Sigmoid colon (tissue), 7 donors: ENCODE results near the gene SCAMP1. TPM values are rescaled to one million over a fixed set of nuclear protein-coding genes. Genes with fewer than 3 reads are reported as not detected.

ENCODE experiments used
- DNase-seq: peaks from one replicate; pipeline ENCODE4 v3.0.0-alpha.2; 2019
- H3K27ac ChIP-seq, 4 donors: fragments of 200-600 bp; sonication (generic); one replicate each; pipeline ENCODE4 v1.5.1; 2016 to 2019; ENCODE audit warnings: mild to moderate bottlenecking in 1 of 4
- H3K27me3 ChIP-seq, 3 donors: fragments of 200-600 bp; sonication (generic); one replicate each; pipeline ENCODE4 v1.5.1; 2019; ENCODE audit warnings: mild to moderate bottlenecking in 1 of 3
- H3K36me3 ChIP-seq, 4 donors: fragments of 200-600 bp; sonication (generic); one replicate each; pipeline ENCODE4 v1.5.1; 2016 to 2019
- H3K4me1 ChIP-seq, 4 donors: fragments of 200-600 bp; sonication (generic); one replicate each; pipeline ENCODE4 v1.5.1; 2017 to 2019
- H3K4me3 ChIP-seq, 4 donors: fragments of 200-600 bp; sonication (generic); one replicate each; pipeline ENCODE4 v1.5.1; 2017 to 2019; ENCODE audit warnings: mild to moderate bottlenecking in 2 of 4, moderate library complexity in 1 of 4
- H3K9me3 ChIP-seq, 4 donors: fragments of 200-600 bp in 3 of 4; sonication (generic) in 3 of 4; one replicate each; pipeline versions ENCODE4 v1.5.1 to v1.6.1; 2013 to 2019
- EP300 ChIP-seq, 4 donors: sonication (generic); formaldehyde crosslinking; IDR thresholded peaks; one replicate each; pipeline ENCODE4 v1.6.1; 2017; ENCODE audit warnings: antibody characterized with exemption in 4 of 4
- POLR2A ChIP-seq, 2 donors: fragments of 450-650 bp; IDR thresholded peaks; one replicate each; pipeline ENCODE4 v1.6.1; 2016; ENCODE audit warnings: antibody characterized with exemption in 2 of 2, mild to moderate bottlenecking in 2 of 2, moderate library complexity in 2 of 2
- POLR2AphosphoS5 ChIP-seq, 4 donors: sonication (generic); formaldehyde crosslinking; IDR thresholded peaks; one replicate each; pipeline ENCODE4 v1.6.1; 2017; ENCODE audit warnings: antibody characterized with exemption in 4 of 4
- WGBS, 2 donors: extraction: QIAGEN DNeasy Blood & Tissue Kit; methylation state at CpG; one replicate each; pipeline ENCODE4 v1.1.7; 2013; 5-methylcytosine and 5-hydroxymethylcytosine counted together
- intact Hi-C: fragments of 100-400 bp; cut with DNase I; formaldehyde crosslinking; loops from one replicate; pipeline ENCODE4 v1.15.1; 2023
- polyA plus RNA-seq, 3 donors: library from polyadenylated mRNA; stranded (reverse); fragments of 200-250 nt; gene quantifications; one replicate each; pipeline ENCODE4 v1.2.3, GENCODE V29; 2013
- total RNA-seq, 4 donors: library from RNA; depleted of rRNA; stranded (reverse); fragments of >200 nt; gene quantifications; one replicate each; pipeline ENCODE4 v1.1.0, GENCODE V29; 2016
- TF ChIP-seq, protein P1 (sequence below), 4 experiments: fragments of 450-650 bp in 3 of 4; fragments of 200-600 bp in 1 of 4; IDR thresholded peaks; one replicate each; pipeline ENCODE4 v1.5.1; 2016 to 2019; ENCODE audit warnings: antibody characterized with exemption in 4 of 4, mild to moderate bottlenecking in 3 of 4, moderate library complexity in 2 of 4
- donor health status: healthy with polysubstance abuse.
- donor health status: Bipolar disorder and iron deficiency.
- donor health status: healthy.

SCAMP1 gene
- total and polyA plus RNA-seq, 7 donors, result 3.9 to 45.3 (median 31.0) TPM

- TF ChIP-seq POLR2AphosphoS5 (IDR thresholded peaks at IDR 0.05) (no peak), POLR2A (IDR thresholded peaks at IDR 0.05) (no peak), EP300 (IDR thresholded peaks at IDR 0.05) (no peak)
- TF ChIP-seq, protein P1, sequence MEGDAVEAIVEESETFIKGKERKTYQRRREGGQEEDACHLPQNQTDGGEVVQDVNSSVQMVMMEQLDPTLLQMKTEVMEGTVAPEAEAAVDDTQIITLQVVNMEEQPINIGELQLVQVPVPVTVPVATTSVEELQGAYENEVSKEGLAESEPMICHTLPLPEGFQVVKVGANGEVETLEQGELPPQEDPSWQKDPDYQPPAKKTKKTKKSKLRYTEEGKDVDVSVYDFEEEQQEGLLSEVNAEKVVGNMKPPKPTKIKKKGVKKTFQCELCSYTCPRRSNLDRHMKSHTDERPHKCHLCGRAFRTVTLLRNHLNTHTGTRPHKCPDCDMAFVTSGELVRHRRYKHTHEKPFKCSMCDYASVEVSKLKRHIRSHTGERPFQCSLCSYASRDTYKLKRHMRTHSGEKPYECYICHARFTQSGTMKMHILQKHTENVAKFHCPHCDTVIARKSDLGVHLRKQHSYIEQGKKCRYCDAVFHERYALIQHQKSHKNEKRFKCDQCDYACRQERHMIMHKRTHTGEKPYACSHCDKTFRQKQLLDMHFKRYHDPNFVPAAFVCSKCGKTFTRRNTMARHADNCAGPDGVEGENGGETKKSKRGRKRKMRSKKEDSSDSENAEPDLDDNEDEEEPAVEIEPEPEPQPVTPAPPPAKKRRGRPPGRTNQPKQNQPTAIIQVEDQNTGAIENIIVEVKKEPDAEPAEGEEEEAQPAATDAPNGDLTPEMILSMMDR (IDR thresholded peaks at IDR 0.05), result no peak
- DNase-seq, result no peak
- no peaks in the 10 kb centered on the region for H3K27me3 ChIP-seq
- no peaks in the 10 kb centered on the region for H3K9me3 ChIP-seq
- 62 to 91% methylated on average over 1 of the region's 1 CpG for WGBS, 2 donors
- peaks cover 0 to 28% (median 23%) of the 10 kb centered on the region in 4 donors for H3K4me1 ChIP-seq
- peaks cover 0 to 16% (median 3%) of the 10 kb centered on the region in 4 donors for H3K36me3 ChIP-seq
- intact Hi-C loops, result no loop called here
- H3K4me3 ChIP-seq, result no peak overlapping the region
- H3K27ac ChIP-seq, result peak overlapping the region in 2 of 4 donors; percentile 38 to 40
Observed at GRCh38 chr5:78482948-78483347, 122.5 kb downstream of the SCAMP1 start.

DNA sequence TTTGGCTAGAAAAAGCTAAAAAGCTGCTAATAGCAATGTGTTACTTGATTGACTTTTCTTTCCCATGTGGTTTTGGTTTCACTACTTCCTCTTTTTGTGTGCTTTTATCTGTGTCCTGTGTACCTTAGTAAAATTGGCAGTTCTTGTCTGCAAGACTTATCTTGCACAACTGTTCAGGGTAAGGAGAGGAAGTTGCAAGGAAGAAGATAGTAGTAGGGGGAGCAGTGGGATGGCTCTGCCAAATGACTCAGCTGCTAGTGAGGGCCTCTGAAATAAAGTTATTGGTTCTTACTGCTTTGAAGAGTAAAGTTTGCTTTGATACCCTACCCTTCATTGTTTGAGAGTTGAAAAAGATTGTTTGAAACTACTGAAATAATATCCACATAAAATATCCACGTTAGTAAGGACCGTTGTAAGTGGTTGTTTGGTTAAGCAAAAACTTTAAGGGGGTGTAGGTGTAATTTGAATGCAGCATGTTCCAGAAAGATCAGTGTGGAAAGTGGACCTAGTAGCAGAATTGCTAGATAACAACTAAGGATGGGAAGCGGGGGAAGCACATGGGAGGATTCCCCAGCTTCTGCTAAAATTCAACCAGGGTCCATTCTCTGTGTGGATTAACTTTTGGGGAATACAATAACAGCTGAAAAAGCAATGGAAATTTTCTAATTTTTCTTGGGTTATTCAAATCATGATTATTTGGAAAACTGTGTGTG, 123.5 kb downstream of the SCAMP1 start:
- H3K4me3 ChIP-seq, result no peak overlapping the region
- no peaks in the 10 kb centered on the region for H3K27me3 ChIP-seq
- 57 to 80% methylated on average over 3 of the region's 3 CpGs for WGBS, 2 donors
- H3K27ac ChIP-seq, result peak overlapping the region in 3 of 4 donors; percentile 24 to 40 (median 38)
- intact Hi-C loops, result no loop called here
- peaks cover 0 to 28% (median 23%) of the 10 kb centered on the region in 4 donors for H3K4me1 ChIP-seq
- no peak for DNase-seq
- no peak for TF ChIP-seq EP300 (IDR thresholded peaks at IDR 0.05)
- TF ChIP-seq, protein P1 (IDR thresholded peaks at IDR 0.05), result no peak
- TF ChIP-seq POLR2AphosphoS5 (IDR thresholded peaks at IDR 0.05), result no peak
- TF ChIP-seq POLR2A (IDR thresholded peaks at IDR 0.05), result no peak
- H3K9me3 ChIP-seq, result no peaks in the 10 kb centered on the region
- H3K36me3 ChIP-seq, result peaks cover 0 to 26% (median 11%) of the 10 kb centered on the region in 4 donors

GRCh38 chr5:78486218-78486617, 125.8 kb downstream of the SCAMP1 start:
- intact Hi-C loops, result no loop called here
- H3K4me3 ChIP-seq, result no peak overlapping the region
- H3K9me3 ChIP-seq, result no peaks in the 10 kb centered on the region
- no peaks in the 10 kb centered on the region for H3K27me3 ChIP-seq
- DNase-seq, result no peak
- 88 to 93% methylated on average over 2 of the region's 2 CpGs for WGBS, 2 donors
- no peak for TF ChIP-seq POLR2A (IDR thresholded peaks at IDR 0.05)
- TF ChIP-seq, protein P1 (IDR thresholded peaks at IDR 0.05), result no peak
- peaks cover 0 to 26% (median 11%) of the 10 kb centered on the region in 4 donors for H3K36me3 ChIP-seq
- H3K27ac ChIP-seq, result no peak overlapping the region
- H3K4me1 ChIP-seq, result peaks cover 0 to 28% (median 23%) of the 10 kb centered on the region in 4 donors

DNA sequence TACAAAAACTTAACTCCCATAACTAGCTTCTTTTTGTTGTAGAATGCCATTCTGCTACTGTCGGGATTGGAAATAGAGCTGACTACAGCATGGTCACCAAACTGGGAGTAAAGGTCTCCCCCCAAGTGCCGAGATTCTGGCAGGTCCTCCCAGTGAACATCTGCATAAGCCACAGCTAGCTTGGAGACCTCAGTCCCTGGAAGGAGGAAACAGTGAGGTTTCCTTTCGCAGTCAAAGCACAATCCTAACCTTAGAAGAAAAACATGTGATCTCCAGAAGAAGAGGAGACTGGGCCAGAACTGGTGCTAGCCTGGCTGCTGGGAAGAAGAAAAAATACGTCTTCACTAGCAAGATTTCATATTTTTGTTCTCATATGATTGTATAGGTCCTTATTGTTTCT, 127.4 kb downstream of the SCAMP1 start:
- Histone ChIP-seq H3K4me3 (no peak overlapping the region), H3K36me3 (peaks cover 0 to 20% (median 11%) of the 10 kb centered on the region in 4 donors), H3K27ac (no peak overlapping the region), H3K27me3 (no peaks in the 10 kb centered on the region), H3K4me1 (peaks cover 0 to 24% (median 20%) of the 10 kb centered on the region in 4 donors), H3K9me3 (no peaks in the 10 kb centered on the region)
- 73 to 91% methylated on average over 4 of the region's 4 CpGs for WGBS, 2 donors
- intact Hi-C loops, result no loop called here
- DNase-seq, result no peak
- TF ChIP-seq POLR2AphosphoS5 (IDR thresholded peaks at IDR 0.05) (no peak), POLR2A (IDR thresholded peaks at IDR 0.05) (no peak), EP300 (IDR thresholded peaks at IDR 0.05) (no peak)
- TF ChIP-seq, protein P1 (IDR thresholded peaks at IDR 0.05), result no peak
